ENCODE data around the gene FBXO47.

GRCh38 chr17:38900978-38901656 is 66.1 kb downstream of the FBXO47 start:
- TF ChIP-seq CTCF (IDR thresholded peaks at IDR 0.05) (no peak), POLR2A (IDR thresholded peaks at IDR 0.05) (no peak)
